IMR-90 (cell line): ENCODE results near the gene TBC1D16.
"Not testable (repeated sequence)": the region's sequence is repeated elsewhere in the genome, so short reads cannot be mapped to it uniquely, and the experiment has no call there.

Source experiments
- BHLHE40 ChIP-seq: fragments of 150-350 bp; IDR thresholded peaks from 2 replicates; pipeline ENCODE4 v1.6.1; 2016; ENCODE audit warnings: mild to moderate bottlenecking, low read depth, low read length
- CHD1 ChIP-seq: IDR thresholded peaks from 2 replicates; pipeline ENCODE4 v1.6.1; 2012; ENCODE audit warnings: low read depth, low read length, improper control_type of control experiment
- MAZ ChIP-seq: IDR thresholded peaks from 2 replicates; pipeline ENCODE4 v1.6.1; 2012; ENCODE audit warnings: low read depth, mild to moderate bottlenecking, low read length, improper control_type of control experiment, moderate library complexity, borderline replicate concordance
- MXI1 ChIP-seq: IDR thresholded peaks from 2 replicates; pipeline ENCODE4 v1.6.1; 2012; ENCODE audit warnings: low read depth, mild to moderate bottlenecking, low read length, moderate library complexity, borderline replicate concordance
- RAD21 ChIP-seq: IDR thresholded peaks from 2 replicates; pipeline ENCODE4 v1.6.1; 2012; ENCODE audit warnings: low read length, improper control_type of control experiment
- RFX5 ChIP-seq: IDR thresholded peaks from 2 replicates; pipeline ENCODE4 v1.8.0; 2012; ENCODE audit warnings: low read depth, mild to moderate bottlenecking, low read length, moderate library complexity
- TF ChIP-seq, protein P1 (sequence below): conservative IDR thresholded peaks from 2 replicates; pipeline ENCODE4 v1.5.1; 2012; ENCODE audit warnings: mild to moderate bottlenecking, low read depth, low read length, improper control_type of control experiment

DNA sequence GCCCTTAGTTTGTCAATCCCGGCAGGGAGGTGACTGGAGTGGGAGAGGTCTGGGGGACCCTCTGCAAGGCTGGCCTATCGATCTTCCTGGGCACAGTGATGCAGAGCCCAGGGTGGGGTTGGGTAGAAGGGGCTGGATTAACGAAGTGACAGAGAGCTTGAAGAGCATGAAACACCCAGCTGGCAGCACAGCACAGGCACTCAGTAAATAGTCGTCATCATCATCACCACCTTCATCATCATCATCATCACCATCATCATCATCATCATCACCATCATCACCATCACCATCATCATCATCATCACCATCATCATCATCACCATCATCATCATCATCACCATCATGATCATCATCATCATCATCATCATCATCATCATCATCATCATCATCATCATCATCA is 142.2 kb downstream of the TBC1D16 start:
- TF ChIP-seq MAZ, RAD21, MXI1, CHD1, BHLHE40, RFX5: not testable (repeated sequence)
- TF ChIP-seq, protein P1, sequence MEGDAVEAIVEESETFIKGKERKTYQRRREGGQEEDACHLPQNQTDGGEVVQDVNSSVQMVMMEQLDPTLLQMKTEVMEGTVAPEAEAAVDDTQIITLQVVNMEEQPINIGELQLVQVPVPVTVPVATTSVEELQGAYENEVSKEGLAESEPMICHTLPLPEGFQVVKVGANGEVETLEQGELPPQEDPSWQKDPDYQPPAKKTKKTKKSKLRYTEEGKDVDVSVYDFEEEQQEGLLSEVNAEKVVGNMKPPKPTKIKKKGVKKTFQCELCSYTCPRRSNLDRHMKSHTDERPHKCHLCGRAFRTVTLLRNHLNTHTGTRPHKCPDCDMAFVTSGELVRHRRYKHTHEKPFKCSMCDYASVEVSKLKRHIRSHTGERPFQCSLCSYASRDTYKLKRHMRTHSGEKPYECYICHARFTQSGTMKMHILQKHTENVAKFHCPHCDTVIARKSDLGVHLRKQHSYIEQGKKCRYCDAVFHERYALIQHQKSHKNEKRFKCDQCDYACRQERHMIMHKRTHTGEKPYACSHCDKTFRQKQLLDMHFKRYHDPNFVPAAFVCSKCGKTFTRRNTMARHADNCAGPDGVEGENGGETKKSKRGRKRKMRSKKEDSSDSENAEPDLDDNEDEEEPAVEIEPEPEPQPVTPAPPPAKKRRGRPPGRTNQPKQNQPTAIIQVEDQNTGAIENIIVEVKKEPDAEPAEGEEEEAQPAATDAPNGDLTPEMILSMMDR, result not testable (repeated sequence)
